PC-9 (cell line): ENCODE measurements around the gene LAD1.

Experiments used
- EZH2 ChIP-seq: fragments of 200-600 bp; sonication (generic); IDR thresholded peaks from 2 replicates; pipeline ENCODE4 v1.8.0; 2017; ENCODE audit warnings: antibody characterized with exemption, low read depth
- TF ChIP-seq, protein P1 (sequence below): fragments of 200-600 bp; sonication (generic); conservative IDR thresholded peaks from 2 replicates; pipeline ENCODE4 v1.6.1; 2017; ENCODE audit warnings: mixed run types, antibody characterized with exemption, mild to moderate bottlenecking, moderate library complexity

DNA sequence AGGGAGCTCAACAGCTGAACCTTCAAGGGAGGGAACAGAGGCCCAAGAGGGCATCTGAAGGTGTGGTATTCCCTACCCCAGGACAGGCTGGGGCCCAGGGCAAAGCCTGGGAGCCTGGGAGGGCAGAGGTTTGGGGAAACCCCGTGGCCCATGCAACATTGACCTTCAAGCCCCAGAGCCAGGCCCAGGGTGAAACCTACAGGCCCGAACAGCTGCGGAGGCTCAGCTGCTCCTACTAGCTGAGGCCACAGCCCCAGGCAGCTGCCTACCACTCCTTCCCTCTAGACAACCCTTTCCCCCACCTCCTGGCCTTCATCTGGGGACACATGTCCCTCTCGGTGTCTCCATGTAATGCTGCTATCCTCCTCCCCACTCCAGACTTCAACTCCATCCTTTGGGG is 3.2 kb downstream of the LAD1 start:
- TF ChIP-seq, protein P1, sequence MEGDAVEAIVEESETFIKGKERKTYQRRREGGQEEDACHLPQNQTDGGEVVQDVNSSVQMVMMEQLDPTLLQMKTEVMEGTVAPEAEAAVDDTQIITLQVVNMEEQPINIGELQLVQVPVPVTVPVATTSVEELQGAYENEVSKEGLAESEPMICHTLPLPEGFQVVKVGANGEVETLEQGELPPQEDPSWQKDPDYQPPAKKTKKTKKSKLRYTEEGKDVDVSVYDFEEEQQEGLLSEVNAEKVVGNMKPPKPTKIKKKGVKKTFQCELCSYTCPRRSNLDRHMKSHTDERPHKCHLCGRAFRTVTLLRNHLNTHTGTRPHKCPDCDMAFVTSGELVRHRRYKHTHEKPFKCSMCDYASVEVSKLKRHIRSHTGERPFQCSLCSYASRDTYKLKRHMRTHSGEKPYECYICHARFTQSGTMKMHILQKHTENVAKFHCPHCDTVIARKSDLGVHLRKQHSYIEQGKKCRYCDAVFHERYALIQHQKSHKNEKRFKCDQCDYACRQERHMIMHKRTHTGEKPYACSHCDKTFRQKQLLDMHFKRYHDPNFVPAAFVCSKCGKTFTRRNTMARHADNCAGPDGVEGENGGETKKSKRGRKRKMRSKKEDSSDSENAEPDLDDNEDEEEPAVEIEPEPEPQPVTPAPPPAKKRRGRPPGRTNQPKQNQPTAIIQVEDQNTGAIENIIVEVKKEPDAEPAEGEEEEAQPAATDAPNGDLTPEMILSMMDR = no peak
- TF ChIP-seq EZH2 = no peak
